ENCODE measurements around the gene ACOT11. TPM values are rescaled to one million over a fixed set of nuclear protein-coding genes. Genes with fewer than 3 reads are reported as not detected.

Gene ACOT11
- total and polyA plus RNA-seq, 4 donors = 2.8 to 13.5 (median 7.9) TPM

DNA sequence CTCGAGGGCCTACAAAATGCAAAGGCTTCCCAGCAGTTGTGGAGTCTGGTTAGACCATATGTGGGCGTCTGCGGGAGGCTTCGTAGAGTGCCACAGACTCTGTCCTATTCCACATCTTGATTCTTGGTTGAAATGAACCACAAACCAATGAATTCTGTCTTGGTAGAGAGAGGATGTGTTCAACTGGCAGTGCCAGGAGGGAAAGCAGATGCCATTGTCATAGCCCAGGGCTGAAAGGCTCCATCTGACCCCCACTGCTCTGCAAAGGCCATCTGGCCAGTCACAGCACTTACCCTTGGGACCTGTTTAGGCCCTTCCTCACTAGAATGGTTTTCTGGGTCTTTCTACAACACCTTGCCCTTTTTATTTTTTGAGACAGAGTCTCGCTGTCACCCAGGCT is 22.1 kb downstream of the ACOT11 start:
- DNase-seq = no peak
- 95 to 96% methylated on average over 5 of the region's 5 CpGs for WGBS, 2 donors
- Histone ChIP-seq H3K36me3 (ENCODE audit: control insufficient read depth in 4 of 4, insufficient read depth in 4 of 4, low read length in 4 of 4) (no peaks in the 10 kb centered on the region), H3K27me3 (ENCODE audit: control insufficient read depth in 3 of 3, insufficient read depth in 3 of 3, low read length in 2 of 3) (no peaks in the 10 kb centered on the region), H3K9me3 (ENCODE audit: control insufficient read depth in 4 of 4, insufficient read depth in 3 of 4, low read length in 3 of 4) (no peaks in the 10 kb centered on the region), H3K4me1 (ENCODE audit: control insufficient read depth in 5 of 5, insufficient read depth in 5 of 5, low read length in 5 of 5) (peaks cover 0 to 19% (median 4%) of the 10 kb centered on the region in 5 donors), H3K4me3 (no peak overlapping the region), H3K27ac (ENCODE audit: low read depth in 1 of 2, low read length in 1 of 2) (peak overlapping the region in 1 of 2 donors; percentile 73), H3K9ac (ENCODE audit: insufficient read depth in 1 of 2, low read length in 2 of 2) (no peak overlapping the region)
- TF ChIP-seq, protein P1, sequence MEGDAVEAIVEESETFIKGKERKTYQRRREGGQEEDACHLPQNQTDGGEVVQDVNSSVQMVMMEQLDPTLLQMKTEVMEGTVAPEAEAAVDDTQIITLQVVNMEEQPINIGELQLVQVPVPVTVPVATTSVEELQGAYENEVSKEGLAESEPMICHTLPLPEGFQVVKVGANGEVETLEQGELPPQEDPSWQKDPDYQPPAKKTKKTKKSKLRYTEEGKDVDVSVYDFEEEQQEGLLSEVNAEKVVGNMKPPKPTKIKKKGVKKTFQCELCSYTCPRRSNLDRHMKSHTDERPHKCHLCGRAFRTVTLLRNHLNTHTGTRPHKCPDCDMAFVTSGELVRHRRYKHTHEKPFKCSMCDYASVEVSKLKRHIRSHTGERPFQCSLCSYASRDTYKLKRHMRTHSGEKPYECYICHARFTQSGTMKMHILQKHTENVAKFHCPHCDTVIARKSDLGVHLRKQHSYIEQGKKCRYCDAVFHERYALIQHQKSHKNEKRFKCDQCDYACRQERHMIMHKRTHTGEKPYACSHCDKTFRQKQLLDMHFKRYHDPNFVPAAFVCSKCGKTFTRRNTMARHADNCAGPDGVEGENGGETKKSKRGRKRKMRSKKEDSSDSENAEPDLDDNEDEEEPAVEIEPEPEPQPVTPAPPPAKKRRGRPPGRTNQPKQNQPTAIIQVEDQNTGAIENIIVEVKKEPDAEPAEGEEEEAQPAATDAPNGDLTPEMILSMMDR (IDR thresholded peaks at IDR 0.05; ENCODE audit: control extremely low read depth, extremely low read depth) = no peak
- no peak for ATAC-seq (ENCODE audit: insufficient read depth, low FRiP score)

DNA sequence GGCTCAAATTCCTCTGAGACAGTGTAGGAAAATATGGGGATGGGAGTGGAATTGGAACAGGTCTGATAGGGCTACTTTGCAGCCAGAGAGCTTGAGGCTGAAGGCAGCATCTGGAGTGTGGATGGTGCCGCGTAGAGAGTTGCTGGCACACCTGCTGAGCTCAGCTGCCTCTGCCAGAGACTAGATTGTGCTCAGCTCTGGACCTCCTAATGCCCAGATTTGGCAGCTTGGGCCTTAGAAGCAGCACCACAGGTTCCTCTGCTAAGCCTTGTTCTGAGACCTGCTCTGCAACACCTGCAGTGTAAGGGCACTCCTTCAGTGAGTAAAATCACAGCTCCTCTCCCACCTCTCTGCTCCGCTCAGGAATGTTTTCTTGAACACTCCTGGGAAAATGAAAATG is 23.3 kb downstream of the ACOT11 start:
- DNase-seq (peak in 2 of 3 donors; percentile 32 to 53), ATAC-seq (ENCODE audit: insufficient read depth, low FRiP score) (no peak)
- no peak overlapping the region for H3K9ac ChIP-seq (ENCODE audit: insufficient read depth in 1 of 2, low read length in 2 of 2)
- H3K27me3 ChIP-seq (ENCODE audit: control insufficient read depth in 3 of 3, insufficient read depth in 3 of 3, low read length in 2 of 3) = no peaks in the 10 kb centered on the region
- no peaks in the 10 kb centered on the region for H3K9me3 ChIP-seq (ENCODE audit: control insufficient read depth in 4 of 4, insufficient read depth in 3 of 4, low read length in 3 of 4)
- peak overlapping the region in 1 of 2 donors; percentile 73 for H3K27ac ChIP-seq (ENCODE audit: low read depth in 1 of 2, low read length in 1 of 2)
- 73 to 74% methylated on average over 3 of the region's 3 CpGs for WGBS, 2 donors
- TF ChIP-seq, protein P1 (IDR thresholded peaks at IDR 0.05; ENCODE audit: control extremely low read depth, extremely low read depth) = no peak
- peaks cover 0 to 19% (median 4%) of the 10 kb centered on the region in 5 donors for H3K4me1 ChIP-seq (ENCODE audit: control insufficient read depth in 5 of 5, insufficient read depth in 5 of 5, low read length in 5 of 5)
- no peaks in the 10 kb centered on the region for H3K36me3 ChIP-seq (ENCODE audit: control insufficient read depth in 4 of 4, insufficient read depth in 4 of 4, low read length in 4 of 4)
- H3K4me3 ChIP-seq = no peak overlapping the region

DNA sequence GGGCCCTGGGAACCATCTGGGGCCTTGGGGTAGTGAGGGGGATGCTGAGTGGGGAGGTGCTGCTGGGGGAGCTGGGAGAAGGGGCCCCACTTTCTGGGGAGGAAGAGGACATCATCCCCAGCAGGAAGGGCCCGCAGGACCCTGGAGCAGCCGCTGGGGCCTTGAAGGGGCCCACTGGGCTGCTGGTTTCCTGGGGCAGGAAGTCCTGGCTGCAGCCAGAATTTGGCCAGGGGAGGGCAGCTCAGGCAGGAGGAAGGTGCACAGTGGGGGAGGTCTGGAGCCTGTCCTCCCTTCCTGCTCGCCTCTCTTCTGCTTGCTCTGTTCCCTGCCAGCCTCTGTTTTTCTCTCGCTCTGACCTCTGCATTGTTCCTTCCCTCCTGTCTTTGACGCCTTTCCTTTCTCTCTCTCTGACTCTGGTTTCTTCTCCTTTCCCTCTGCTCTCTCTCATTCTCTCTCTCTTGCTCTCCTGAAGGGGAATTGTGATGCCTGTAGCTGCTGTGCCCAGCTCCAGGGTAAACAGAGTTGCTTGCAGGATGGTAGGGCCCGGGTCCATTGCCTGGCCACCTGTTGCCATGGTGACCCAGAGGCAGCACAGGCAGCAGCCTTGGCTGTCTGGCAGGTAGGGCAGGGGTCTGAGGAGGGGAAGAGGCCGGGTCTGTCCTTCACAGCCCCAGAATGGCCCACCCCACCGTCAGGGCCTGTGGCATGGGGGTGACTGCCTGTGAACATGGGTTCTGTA is 23.9 kb downstream of the ACOT11 start:
- peak overlapping the region in 1 of 2 donors; percentile 73 for H3K27ac ChIP-seq (ENCODE audit: low read depth in 1 of 2, low read length in 1 of 2)

More for the DNA sequence above, 23.9 kb downstream of the ACOT11 start:
- TF ChIP-seq, protein P1 (IDR thresholded peaks at IDR 0.05; ENCODE audit: control extremely low read depth, extremely low read depth) = no peak
- no peaks in the 10 kb centered on the region for H3K36me3 ChIP-seq (ENCODE audit: control insufficient read depth in 4 of 4, insufficient read depth in 4 of 4, low read length in 4 of 4)
- no peak for ATAC-seq (ENCODE audit: insufficient read depth, low FRiP score)
- no peaks in the 10 kb centered on the region for H3K27me3 ChIP-seq (ENCODE audit: control insufficient read depth in 3 of 3, insufficient read depth in 3 of 3, low read length in 2 of 3)
- 37 to 49% methylated on average over 7 to 8 of the region's 8 CpGs for WGBS, 2 donors
- H3K4me1 ChIP-seq (ENCODE audit: control insufficient read depth in 5 of 5, insufficient read depth in 5 of 5, low read length in 5 of 5) = peaks cover 0 to 19% (median 4%) of the 10 kb centered on the region in 5 donors
- no peak overlapping the region for H3K9ac ChIP-seq (ENCODE audit: insufficient read depth in 1 of 2, low read length in 2 of 2)
- DNase-seq = peak in 1 of 3 donors; percentile 45
- H3K9me3 ChIP-seq (ENCODE audit: control insufficient read depth in 4 of 4, insufficient read depth in 3 of 4, low read length in 3 of 4) = no peaks in the 10 kb centered on the region
- H3K4me3 ChIP-seq = no peak overlapping the region
